ENCODE results near the gene MAST2. TPM values are rescaled to one million over a fixed set of nuclear protein-coding genes. Genes with fewer than 3 reads are reported as not detected.

The MAST2 gene
- total RNA-seq, 5 donors from 2014 or later (not counting 1 experiment from before 2014, with no cell fraction given): 7.4 to 9.7 (median 7.6) TPM

GRCh38 chr1:46017876-46018503 is 214.6 kb downstream of the MAST2 start:
- ChIA-PET POLR2A (no interaction called here), CTCF (no interaction called here)
- peaks cover 0 to 2% of the 10 kb centered on the region in 2 donors for H3K36me3 ChIP-seq (ENCODE audit: control insufficient read depth in 2 of 2, extremely low read depth in 1 of 2, insufficient read depth in 1 of 2, low read length in 1 of 2)

GRCh38 chr1:46019348-46019747 is 215.9 kb downstream of the MAST2 start:
- Histone ChIP-seq H3K4me3 (ENCODE audit: control insufficient read depth in 1 of 2, extremely low read depth in 1 of 2, low read length in 1 of 2) (no peak overlapping the region), H3K36me3 (ENCODE audit: control insufficient read depth in 2 of 2, extremely low read depth in 1 of 2, insufficient read depth in 1 of 2, low read length in 1 of 2) (peaks cover 2 to 9% of the 10 kb centered on the region in 2 donors), H3K27me3 (replicated peaks in 1 of 2; ENCODE audit: control insufficient read depth in 2 of 2, extremely low read depth in 1 of 2, insufficient read depth in 2 of 2, low read length in 1 of 2) (no peaks in the 10 kb centered on the region), H3K27ac (ENCODE audit: low read length) (no peak overlapping the region), H3K9me3 (no peaks in the 10 kb centered on the region), H3K4me1 (ENCODE audit: control insufficient read depth in 1 of 2, extremely low read depth in 1 of 2, insufficient read depth in 2 of 2, low read length in 2 of 2) (no peaks in the 10 kb centered on the region)
- Mint-ChIP-seq H3K36me3 (no peaks in the 10 kb centered on the region), H3K4me3 (no peak overlapping the region), H3K9me3 (no peaks in the 10 kb centered on the region), H3K27ac (no peak overlapping the region), H3K4me1 (no peaks in the 10 kb centered on the region), H3K27me3 (no peaks in the 10 kb centered on the region)
- DNase-seq (no peak), ATAC-seq (replicated peaks in 1 of 4) (no peak)
- 100% methylated on average over 5 of the region's 7 CpGs for WGBS (ENCODE audit: insufficient coverage)
- ChIA-PET POLR2A (interaction anchor here in 1 of 2 donors (0.5 kb wide), 1 partner anchor 408 kb away, joined by 4 read pairs; no protein-coding TSS in a partner anchor), CTCF (no interaction called here)

More at GRCh38 chr1:46017876-46018503, 214.6 kb downstream of the MAST2 start:
- DNase-seq (no peak), ATAC-seq (replicated peaks in 1 of 4) (no peak)
- H3K4me3 ChIP-seq (ENCODE audit: control insufficient read depth in 1 of 2, extremely low read depth in 1 of 2, low read length in 1 of 2): no peak overlapping the region
- Mint-ChIP-seq H3K27me3 (no peaks in the 10 kb centered on the region), H3K4me3 (no peak overlapping the region), H3K4me1 (no peaks in the 10 kb centered on the region), H3K9me3 (no peaks in the 10 kb centered on the region), H3K36me3 (no peaks in the 10 kb centered on the region), H3K27ac (no peak overlapping the region)
- H3K27me3 ChIP-seq (replicated peaks in 1 of 2; ENCODE audit: control insufficient read depth in 2 of 2, extremely low read depth in 1 of 2, insufficient read depth in 2 of 2, low read length in 1 of 2): no peaks in the 10 kb centered on the region
- no peaks in the 10 kb centered on the region for H3K9me3 ChIP-seq
- H3K4me1 ChIP-seq (ENCODE audit: control insufficient read depth in 1 of 2, extremely low read depth in 1 of 2, insufficient read depth in 2 of 2, low read length in 2 of 2): no peaks in the 10 kb centered on the region
- H3K27ac ChIP-seq (ENCODE audit: low read length): no peak overlapping the region
- WGBS (ENCODE audit: insufficient coverage): 91% methylated on average over 4 of the region's 6 CpGs

DNA sequence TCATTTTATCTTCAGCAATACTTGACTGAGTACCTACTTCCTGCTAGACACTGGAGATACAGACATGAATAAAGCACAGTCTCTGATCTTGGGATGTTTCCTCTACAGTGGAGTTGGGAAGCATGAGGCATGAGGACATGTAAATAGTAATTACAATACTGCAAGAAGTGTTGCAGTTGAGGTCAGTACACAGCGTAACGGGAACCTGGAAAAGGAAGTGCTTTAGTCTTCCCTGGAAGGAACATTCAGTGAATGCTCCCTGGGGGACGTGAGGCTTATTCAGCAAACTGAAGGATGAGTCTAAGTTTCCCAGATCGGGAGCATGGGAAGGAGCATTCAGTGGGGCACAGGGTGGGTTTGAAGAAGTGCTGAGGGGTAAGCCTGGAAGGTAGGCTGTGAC is 216.6 kb downstream of the MAST2 start:
- Histone ChIP-seq H3K27me3 (replicated peaks in 1 of 2; ENCODE audit: control insufficient read depth in 2 of 2, extremely low read depth in 1 of 2, insufficient read depth in 2 of 2, low read length in 1 of 2) (no peaks in the 10 kb centered on the region), H3K9me3 (no peaks in the 10 kb centered on the region), H3K4me3 (ENCODE audit: control insufficient read depth in 1 of 2, extremely low read depth in 1 of 2, low read length in 1 of 2) (no peak overlapping the region), H3K36me3 (ENCODE audit: control insufficient read depth in 2 of 2, extremely low read depth in 1 of 2, insufficient read depth in 1 of 2, low read length in 1 of 2) (peaks cover 2 to 9% of the 10 kb centered on the region in 2 donors), H3K27ac (ENCODE audit: low read length) (no peak overlapping the region), H3K4me1 (ENCODE audit: control insufficient read depth in 1 of 2, extremely low read depth in 1 of 2, insufficient read depth in 2 of 2, low read length in 2 of 2) (no peaks in the 10 kb centered on the region)
- ATAC-seq (replicated peaks in 1 of 4) (no peak), DNase-seq (no peak)
- no peak overlapping the region for H3K4me3 Mint-ChIP-seq
- WGBS (ENCODE audit: insufficient coverage): 98% methylated on average over 4 of the region's 4 CpGs
- no peaks in the 10 kb centered on the region for H3K9me3 Mint-ChIP-seq
- H3K36me3 Mint-ChIP-seq: no peaks in the 10 kb centered on the region
- no peaks in the 10 kb centered on the region for H3K4me1 Mint-ChIP-seq
- no peaks in the 10 kb centered on the region for H3K27me3 Mint-ChIP-seq
- POLR2A ChIA-PET: no interaction called here
- H3K27ac Mint-ChIP-seq: no peak overlapping the region
- CTCF ChIA-PET: no interaction called here

DNA sequence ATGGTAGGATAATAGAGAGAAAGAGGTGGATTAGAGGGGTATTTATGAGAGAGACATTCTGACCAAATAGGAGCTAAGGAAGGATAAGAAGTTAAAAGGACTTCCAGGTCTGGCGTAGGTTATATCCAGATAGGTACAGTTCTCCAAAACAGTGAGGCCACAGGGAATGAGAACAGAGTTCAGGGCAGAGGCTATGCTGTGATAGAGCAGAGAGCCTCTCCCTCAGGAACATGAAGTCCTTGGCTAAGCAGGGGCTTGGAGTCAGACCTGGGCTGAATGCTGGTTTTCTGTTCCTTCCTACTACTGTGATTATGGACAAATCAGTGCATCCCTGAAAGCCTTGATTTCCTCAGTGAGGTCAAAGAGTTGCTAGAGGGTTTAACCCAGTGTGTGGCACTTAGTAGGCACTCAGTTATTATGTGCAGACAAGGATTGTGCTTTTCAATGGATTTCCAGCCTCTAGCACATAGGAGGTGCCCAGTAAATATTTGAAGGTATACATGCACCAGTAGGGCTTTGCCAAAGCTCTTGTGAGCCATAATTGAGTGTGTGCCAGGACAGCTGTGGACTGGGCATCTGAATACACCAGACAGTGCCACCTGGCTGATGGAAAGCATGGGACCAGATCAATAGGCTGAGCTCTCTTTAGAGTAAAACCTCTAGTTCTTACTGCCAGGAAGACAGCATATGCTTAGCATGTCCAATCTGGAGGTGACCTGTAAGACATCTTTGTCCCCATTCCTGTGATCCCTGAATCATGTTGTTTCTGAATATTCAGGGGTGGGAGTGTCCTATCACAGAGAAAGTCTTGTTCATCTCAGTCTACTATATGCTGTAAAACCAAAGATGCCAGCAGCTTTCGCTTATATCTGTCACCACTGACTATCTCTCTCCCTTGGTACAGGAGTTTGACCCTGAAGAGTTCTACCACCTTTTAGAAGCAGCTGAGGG is 217.9 kb downstream of the MAST2 start:
- Mint-ChIP-seq H3K4me1 (no peaks in the 10 kb centered on the region), H3K36me3 (no peaks in the 10 kb centered on the region), H3K4me3 (no peak overlapping the region), H3K9me3 (no peaks in the 10 kb centered on the region), H3K27me3 (no peaks in the 10 kb centered on the region), H3K27ac (no peak overlapping the region)
- Histone ChIP-seq H3K36me3 (ENCODE audit: control insufficient read depth in 2 of 2, extremely low read depth in 1 of 2, insufficient read depth in 1 of 2, low read length in 1 of 2) (peaks cover 2 to 9% of the 10 kb centered on the region in 2 donors), H3K4me3 (ENCODE audit: control insufficient read depth in 1 of 2, extremely low read depth in 1 of 2, low read length in 1 of 2) (no peak overlapping the region), H3K27ac (ENCODE audit: low read length) (no peak overlapping the region), H3K4me1 (ENCODE audit: control insufficient read depth in 1 of 2, extremely low read depth in 1 of 2, insufficient read depth in 2 of 2, low read length in 2 of 2) (no peaks in the 10 kb centered on the region), H3K9me3 (no peaks in the 10 kb centered on the region), H3K27me3 (replicated peaks in 1 of 2; ENCODE audit: control insufficient read depth in 2 of 2, extremely low read depth in 1 of 2, insufficient read depth in 2 of 2, low read length in 1 of 2) (no peaks in the 10 kb centered on the region)
- ATAC-seq (replicated peaks in 1 of 4): no peak
- CTCF ChIA-PET: no interaction called here
- DNase-seq: no peak
- WGBS (ENCODE audit: insufficient coverage): 91% methylated on average over 1 of the region's 2 CpGs
- POLR2A ChIA-PET: no interaction called here

GRCh38 chr1:46026531-46026930 is 223.1 kb downstream of the MAST2 start:
- H3K4me3 ChIP-seq (ENCODE audit: control insufficient read depth in 1 of 2, extremely low read depth in 1 of 2, low read length in 1 of 2): no peak overlapping the region
- no peak for DNase-seq
- H3K4me1 Mint-ChIP-seq: no peaks in the 10 kb centered on the region
- H3K4me3 Mint-ChIP-seq: no peak overlapping the region
- H3K9me3 Mint-ChIP-seq: no peaks in the 10 kb centered on the region
- H3K27ac ChIP-seq (ENCODE audit: low read length): no peak overlapping the region
- H3K27me3 Mint-ChIP-seq: no peaks in the 10 kb centered on the region
- H3K27ac Mint-ChIP-seq: no peak overlapping the region
- ChIA-PET CTCF (interaction anchor here in 1 of 2 donors (0.5 kb wide), 1 partner anchor 1273 kb away, joined by 3 read pairs; no protein-coding TSS in a partner anchor), POLR2A (no interaction called here)
- peaks cover 2 to 9% of the 10 kb centered on the region in 2 donors for H3K36me3 ChIP-seq (ENCODE audit: control insufficient read depth in 2 of 2, extremely low read depth in 1 of 2, insufficient read depth in 1 of 2, low read length in 1 of 2)
- H3K9me3 ChIP-seq: no peaks in the 10 kb centered on the region
- no peaks in the 10 kb centered on the region for H3K27me3 ChIP-seq (replicated peaks in 1 of 2; ENCODE audit: control insufficient read depth in 2 of 2, extremely low read depth in 1 of 2, insufficient read depth in 2 of 2, low read length in 1 of 2)
- H3K36me3 Mint-ChIP-seq: no peaks in the 10 kb centered on the region
- H3K4me1 ChIP-seq (ENCODE audit: control insufficient read depth in 1 of 2, extremely low read depth in 1 of 2, insufficient read depth in 2 of 2, low read length in 2 of 2): no peaks in the 10 kb centered on the region
- no peak for ATAC-seq (replicated peaks in 1 of 4)
- WGBS (ENCODE audit: insufficient coverage): 92% methylated on average over 2 of the region's 3 CpGs

- H3K27ac Mint-ChIP-seq: no peak overlapping the region
Measured at GRCh38 chr1:46027788-46028573, 224.6 kb downstream of the MAST2 start.

More at GRCh38 chr1:46027788-46028573, 224.6 kb downstream of the MAST2 start:
- 96% methylated on average over 2 of the region's 8 CpGs for WGBS (ENCODE audit: insufficient coverage)
- no peaks in the 10 kb centered on the region for H3K9me3 ChIP-seq
- H3K27ac ChIP-seq (ENCODE audit: low read length): no peak overlapping the region
- Mint-ChIP-seq H3K4me1 (no peaks in the 10 kb centered on the region), H3K4me3 (no peak overlapping the region), H3K9me3 (no peaks in the 10 kb centered on the region), H3K27me3 (no peaks in the 10 kb centered on the region), H3K36me3 (no peaks in the 10 kb centered on the region)
- no peak for ATAC-seq (replicated peaks in 1 of 4)
- ChIA-PET CTCF (no interaction called here), POLR2A (no interaction called here)
- no peaks in the 10 kb centered on the region for H3K27me3 ChIP-seq (replicated peaks in 1 of 2; ENCODE audit: control insufficient read depth in 2 of 2, extremely low read depth in 1 of 2, insufficient read depth in 2 of 2, low read length in 1 of 2)
- H3K36me3 ChIP-seq (ENCODE audit: control insufficient read depth in 2 of 2, extremely low read depth in 1 of 2, insufficient read depth in 1 of 2, low read length in 1 of 2): peaks cover 0 to 9% of the 10 kb centered on the region in 2 donors
- no peak overlapping the region for H3K4me3 ChIP-seq (ENCODE audit: control insufficient read depth in 1 of 2, extremely low read depth in 1 of 2, low read length in 1 of 2)
- H3K4me1 ChIP-seq (ENCODE audit: control insufficient read depth in 1 of 2, extremely low read depth in 1 of 2, insufficient read depth in 2 of 2, low read length in 2 of 2): no peaks in the 10 kb centered on the region
- no peak for DNase-seq

Data from T-cell (primary cell).